Hematopoietic multipotent progenitor cell treated with erythropoietin and hydrocortisone succinate and interleukin-3 and kit ligand, for 15 days (in vitro differentiated cells): ENCODE measurements around the gene SLC45A3.

ENCODE experiments used
- DNase-seq: peaks from one replicate; pipeline ENCODE4 v3.0.0-alpha.2; 2015; ENCODE audit warnings: low spot score

The SLC45A3 gene

GRCh38 chr1:205700865-205701401 lies 20.6 kb upstream of the SLC45A3 start:
- no peak for DNase-seq

- no peak for DNase-seq
Measured at GRCh38 chr1:205699416-205699815, 19.1 kb upstream of the SLC45A3 start.

GRCh38 chr1:205698921-205699320 lies 18.6 kb upstream of the SLC45A3 start:
- no peak for DNase-seq

GRCh38 chr1:205693421-205693991 lies 13.2 kb upstream of the SLC45A3 start:
- DNase-seq = no peak

- DNase-seq = no peak
Measured at GRCh38 chr1:205692423-205692822, 12.1 kb upstream of the SLC45A3 start.

GRCh38 chr1:205690122-205690756 lies 9.9 kb upstream of the SLC45A3 start:
- no peak for DNase-seq

- DNase-seq = no peak
Measured at GRCh38 chr1:205689479-205689878, 9.2 kb upstream of the SLC45A3 start.

- DNase-seq = no peak
Measured at GRCh38 chr1:205688171-205689080, 8.1 kb upstream of the SLC45A3 start.

GRCh38 chr1:205687242-205687641 lies 6.9 kb upstream of the SLC45A3 start:
- no peak for DNase-seq

- DNase-seq = no peak
Measured at GRCh38 chr1:205681364-205681763, 1.1 kb upstream of the SLC45A3 start.

- DNase-seq = peak; percentile 83
Measured at GRCh38 chr1:205678286-205679111, 1.8 kb downstream of the SLC45A3 start.

- no peak for DNase-seq
Measured at GRCh38 chr1:205677167-205677566, 3.1 kb downstream of the SLC45A3 start.

GRCh38 chr1:205676597-205676996 lies 3.7 kb downstream of the SLC45A3 start:
- no peak for DNase-seq

- no peak for DNase-seq
Measured at GRCh38 chr1:205676002-205676401, 4.3 kb downstream of the SLC45A3 start.

GRCh38 chr1:205675247-205675646 lies 5.1 kb downstream of the SLC45A3 start:
- no peak for DNase-seq

GRCh38 chr1:205672970-205673369 lies 7.3 kb downstream of the SLC45A3 start:
- DNase-seq = no peak

- DNase-seq = no peak
Measured at GRCh38 chr1:205672395-205672889, 7.9 kb downstream of the SLC45A3 start.

GRCh38 chr1:205670611-205671430 lies 9.5 kb downstream of the SLC45A3 start:
- DNase-seq = no peak

GRCh38 chr1:205670150-205670446 lies 10.2 kb downstream of the SLC45A3 start:
- no peak for DNase-seq

GRCh38 chr1:205669341-205670149 lies 10.8 kb downstream of the SLC45A3 start:
- DNase-seq = peak; percentile 29
